ENCODE data around the gene NFE2L2. TPM values are rescaled to one million over a fixed set of nuclear protein-coding genes. Genes with fewer than 3 reads are reported as not detected.
"Not testable (repeated sequence)": the region's sequence is repeated elsewhere in the genome, so short reads cannot be mapped to it uniquely, and the experiment has no call there.

NFE2L2 gene
- total RNA-seq, 2 donors from 2014 or later = 58.0 to 65.5 TPM

- Mint-ChIP-seq H3K4me3 (no peak overlapping the region), H3K4me1 (peaks cover 40% of the 10 kb centered on the region), H3K27me3 (no peaks in the 10 kb centered on the region), H3K36me3 (ENCODE audit: low read depth) (peaks cover 2% of the 10 kb centered on the region), H3K27ac (peak overlapping the region; percentile 39)
- ATAC-seq (no peak), DNase-seq (no peak)
- H3K9me3 ChIP-seq (ENCODE audit: control insufficient read depth, low read length, poor library complexity, severe bottlenecking) = no peaks in the 10 kb centered on the region
Observed at GRCh38 chr2:177247693-177248262, 16.7 kb downstream of the NFE2L2 start.

GRCh38 chr2:177246523-177247030, 17.9 kb downstream of the NFE2L2 start:
- not testable (repeated sequence) for H3K9me3 ChIP-seq (ENCODE audit: control insufficient read depth, low read length, poor library complexity, severe bottlenecking); H3K4me3 Mint-ChIP-seq; ATAC-seq; H3K27me3 Mint-ChIP-seq; DNase-seq; H3K36me3 Mint-ChIP-seq (ENCODE audit: low read depth)
- Mint-ChIP-seq H3K4me1 (peaks cover 43% of the 10 kb centered on the region), H3K27ac (peak overlapping the region; percentile 39)

- no peaks in the 10 kb centered on the region for H3K27me3 Mint-ChIP-seq
- no peak overlapping the region for H3K4me3 Mint-ChIP-seq
Observed at GRCh38 chr2:177246000-177246399, 18.5 kb downstream of the NFE2L2 start.

GRCh38 chr2:177245010-177245422, 19.5 kb downstream of the NFE2L2 start:
- Mint-ChIP-seq H3K36me3 (ENCODE audit: low read depth) (peaks cover 1% of the 10 kb centered on the region), H3K4me1 (peaks cover 51% of the 10 kb centered on the region), H3K27ac (peak overlapping the region; percentile 39), H3K4me3 (no peak overlapping the region), H3K27me3 (no peaks in the 10 kb centered on the region)
- no peak for ATAC-seq
- H3K9me3 ChIP-seq (ENCODE audit: control insufficient read depth, low read length, poor library complexity, severe bottlenecking) = no peaks in the 10 kb centered on the region
- no peak for DNase-seq

More at GRCh38 chr2:177246000-177246399, 18.5 kb downstream of the NFE2L2 start:
- H3K27ac Mint-ChIP-seq = peak overlapping the region; percentile 39
- no peak for ATAC-seq
- no peaks in the 10 kb centered on the region for H3K36me3 Mint-ChIP-seq (ENCODE audit: low read depth)
- peaks cover 44% of the 10 kb centered on the region for H3K4me1 Mint-ChIP-seq
- no peak for DNase-seq
- no peaks in the 10 kb centered on the region for H3K9me3 ChIP-seq (ENCODE audit: control insufficient read depth, low read length, poor library complexity, severe bottlenecking)

GRCh38 chr2:177244244-177244771, 20.2 kb downstream of the NFE2L2 start:
- Mint-ChIP-seq H3K4me3 (no peak overlapping the region), H3K36me3 (ENCODE audit: low read depth) (peaks cover 2% of the 10 kb centered on the region), H3K27me3 (no peaks in the 10 kb centered on the region), H3K4me1 (peaks cover 52% of the 10 kb centered on the region), H3K27ac (peak overlapping the region; percentile 39)
- no peaks in the 10 kb centered on the region for H3K9me3 ChIP-seq (ENCODE audit: control insufficient read depth, low read length, poor library complexity, severe bottlenecking)
- ATAC-seq (no peak), DNase-seq (no peak)

- Mint-ChIP-seq H3K36me3 (ENCODE audit: low read depth) (peaks cover 2% of the 10 kb centered on the region), H3K27ac (peak overlapping the region; percentile 94), H3K4me1 (peaks cover 55% of the 10 kb centered on the region), H3K27me3 (no peaks in the 10 kb centered on the region), H3K4me3 (peak overlapping the region; percentile 21)
- DNase-seq (no peak), ATAC-seq (no peak)
- H3K9me3 ChIP-seq (ENCODE audit: control insufficient read depth, low read length, poor library complexity, severe bottlenecking) = no peaks in the 10 kb centered on the region
Observed at GRCh38 chr2:177243476-177243875, 21.1 kb downstream of the NFE2L2 start.

- no peaks in the 10 kb centered on the region for H3K9me3 ChIP-seq (ENCODE audit: control insufficient read depth, low read length, poor library complexity, severe bottlenecking)
- H3K4me3 Mint-ChIP-seq = peak overlapping the region; percentile 70
- H3K4me1 Mint-ChIP-seq = peaks cover 58% of the 10 kb centered on the region
- no peak for ATAC-seq
- DNase-seq = no peak
- peaks cover 2% of the 10 kb centered on the region for H3K36me3 Mint-ChIP-seq (ENCODE audit: low read depth)
- H3K27ac Mint-ChIP-seq = peak overlapping the region; percentile 94
- no peaks in the 10 kb centered on the region for H3K27me3 Mint-ChIP-seq
Observed at GRCh38 chr2:177243073-177243472, 21.5 kb downstream of the NFE2L2 start.

- Mint-ChIP-seq H3K36me3 (ENCODE audit: low read depth) (peaks cover 2% of the 10 kb centered on the region), H3K27me3 (no peaks in the 10 kb centered on the region), H3K27ac (peak overlapping the region; percentile 94), H3K4me3 (peak overlapping the region; percentile 70), H3K4me1 (peaks cover 60% of the 10 kb centered on the region)
- DNase-seq (no peak), ATAC-seq (peak; percentile 24)
- H3K9me3 ChIP-seq (ENCODE audit: control insufficient read depth, low read length, poor library complexity, severe bottlenecking) = no peaks in the 10 kb centered on the region
Observed at GRCh38 chr2:177242121-177242987, 22.2 kb downstream of the NFE2L2 start.

GRCh38 chr2:177241711-177242120, 22.8 kb downstream of the NFE2L2 start:
- Mint-ChIP-seq H3K27ac (peak overlapping the region; percentile 94), H3K36me3 (ENCODE audit: low read depth) (peaks cover 2% of the 10 kb centered on the region), H3K27me3 (no peaks in the 10 kb centered on the region), H3K4me1 (peaks cover 60% of the 10 kb centered on the region), H3K4me3 (peak overlapping the region; percentile 70)
- no peaks in the 10 kb centered on the region for H3K9me3 ChIP-seq (ENCODE audit: control insufficient read depth, low read length, poor library complexity, severe bottlenecking)
- no peak for ATAC-seq
- DNase-seq = no peak

- DNase-seq = no peak
- H3K27me3 Mint-ChIP-seq = no peaks in the 10 kb centered on the region
Observed at GRCh38 chr2:177239932-177240630, 24.4 kb downstream of the NFE2L2 start.

GRCh38 chr2:177239053-177239452, 25.5 kb downstream of the NFE2L2 start:
- Mint-ChIP-seq H3K27me3 (no peaks in the 10 kb centered on the region), H3K36me3 (ENCODE audit: low read depth) (peaks cover 7% of the 10 kb centered on the region), H3K27ac (peak overlapping the region; percentile 94), H3K4me3 (peak overlapping the region; percentile 41), H3K4me1 (peaks cover 60% of the 10 kb centered on the region)
- DNase-seq = no peak
- no peak for ATAC-seq
- no peaks in the 10 kb centered on the region for H3K9me3 ChIP-seq (ENCODE audit: control insufficient read depth, low read length, poor library complexity, severe bottlenecking)

More at GRCh38 chr2:177239932-177240630, 24.4 kb downstream of the NFE2L2 start:
- Mint-ChIP-seq H3K4me3 (peak overlapping the region; percentile 88), H3K36me3 (ENCODE audit: low read depth) (peaks cover 5% of the 10 kb centered on the region), H3K4me1 (peaks cover 56% of the 10 kb centered on the region), H3K27ac (peak overlapping the region; percentile 94)
- H3K9me3 ChIP-seq (ENCODE audit: control insufficient read depth, low read length, poor library complexity, severe bottlenecking) = no peaks in the 10 kb centered on the region
- ATAC-seq = peak; percentile 75

- Mint-ChIP-seq H3K27me3 (no peaks in the 10 kb centered on the region), H3K27ac (peak overlapping the region; percentile 94), H3K36me3 (ENCODE audit: low read depth) (peaks cover 8% of the 10 kb centered on the region), H3K4me1 (peaks cover 57% of the 10 kb centered on the region), H3K4me3 (peak overlapping the region; percentile 12)
- H3K9me3 ChIP-seq (ENCODE audit: control insufficient read depth, low read length, poor library complexity, severe bottlenecking) = no peaks in the 10 kb centered on the region
- no peak for ATAC-seq
- DNase-seq = no peak
Observed at GRCh38 chr2:177237932-177238331, 26.6 kb downstream of the NFE2L2 start.

Measured in T-helper 17 cell (primary cell).